HuH-7 (cell line): Measurements from ENCODE around the gene NEDD4L.
"Not testable (repeated sequence)": the region's sequence is repeated elsewhere in the genome, so short reads cannot be mapped to it uniquely, and the experiment has no call there.

Source experiments
- DNase-seq: peaks from one replicate; pipeline ENCODE4 v3.0.0; 2011; ENCODE audit warnings: low spot score

Gene NEDD4L

GRCh38 chr18:58378411-58379379, 334.7 kb downstream of the NEDD4L start:
- DNase-seq: no peak

DNA sequence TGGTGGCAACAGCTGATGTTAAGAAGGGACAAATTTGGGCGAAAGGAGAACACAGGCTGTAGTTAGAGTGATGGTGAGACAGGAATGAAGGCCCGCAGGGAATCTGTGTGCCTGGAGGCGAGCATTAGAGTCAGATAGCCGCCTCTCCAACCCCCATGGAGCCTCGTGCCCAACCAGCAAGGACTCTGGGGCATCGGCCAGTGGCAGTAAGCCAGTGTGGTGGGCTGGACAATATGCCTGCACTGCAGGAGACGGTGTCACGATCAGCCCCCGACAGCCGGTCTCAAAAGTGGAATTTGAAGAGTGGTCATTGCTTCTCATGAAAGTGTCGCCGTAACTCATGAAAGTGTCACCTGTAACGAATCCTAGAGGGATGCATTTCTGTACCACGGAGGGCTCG, 335.4 kb downstream of the NEDD4L start:
- DNase-seq: no peak

GRCh38 chr18:58380113-58380512, 336.1 kb downstream of the NEDD4L start:
- not testable (repeated sequence) for DNase-seq

DNA sequence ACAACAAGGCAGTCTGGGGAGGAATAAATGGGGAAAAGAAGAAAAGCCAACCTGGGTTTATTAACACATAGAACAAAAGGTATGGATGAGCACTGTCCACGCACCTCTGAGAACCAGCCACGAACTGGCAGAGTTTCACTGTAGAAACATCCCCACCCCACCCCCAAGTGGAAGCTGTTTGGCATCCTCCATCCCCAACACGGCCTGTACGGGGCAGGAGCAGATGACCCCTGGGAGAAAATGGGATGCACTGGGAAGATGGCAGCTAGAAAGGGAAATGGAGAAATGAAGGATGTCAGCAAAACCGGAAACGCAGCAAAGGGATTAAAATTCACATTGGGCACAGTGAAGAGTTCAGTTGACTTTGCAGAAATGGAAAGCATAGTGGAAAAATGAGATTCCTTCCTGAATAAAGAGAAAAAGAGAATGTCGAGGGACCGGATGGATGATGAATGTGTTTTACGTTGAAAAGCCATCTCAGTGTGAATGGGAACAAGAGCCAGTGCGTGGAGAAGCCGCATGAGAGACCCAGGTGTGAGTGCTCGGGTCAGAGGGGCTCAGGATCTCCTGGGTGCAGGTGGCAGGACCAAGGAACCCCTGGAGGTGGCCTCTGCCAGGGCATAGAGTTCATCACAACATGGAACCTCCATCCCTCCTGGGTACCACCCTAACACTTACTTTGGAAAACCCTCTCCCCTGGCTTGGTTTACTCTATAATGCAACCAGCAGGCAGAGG, 337.8 kb downstream of the NEDD4L start:
- DNase-seq: no peak

GRCh38 chr18:58382446-58382845, 338.4 kb downstream of the NEDD4L start:
- no peak for DNase-seq

- DNase-seq: no peak
These were observed 341.4 kb downstream of the NEDD4L start for GRCh38 chr18:58385472-58385871.

DNA sequence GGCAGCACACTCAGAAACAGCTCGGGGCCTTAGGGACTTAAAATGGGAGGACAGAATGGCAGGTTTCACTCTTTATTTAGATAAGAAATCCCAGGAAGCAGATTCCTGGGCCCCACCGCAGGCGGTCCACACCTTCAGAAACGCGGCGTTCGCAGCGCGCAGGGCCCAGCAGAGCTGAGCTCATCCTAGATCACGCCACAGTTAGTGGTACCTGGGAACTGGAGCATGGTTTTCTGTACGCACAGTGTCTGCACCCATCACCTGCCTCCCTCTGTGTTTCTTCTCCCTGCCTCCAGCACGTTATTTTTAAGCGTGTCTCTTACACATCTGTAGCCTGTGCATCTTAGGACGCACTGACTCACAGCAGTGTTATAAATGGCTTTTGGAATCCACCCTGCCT, 342.8 kb downstream of the NEDD4L start:
- no peak for DNase-seq

DNA sequence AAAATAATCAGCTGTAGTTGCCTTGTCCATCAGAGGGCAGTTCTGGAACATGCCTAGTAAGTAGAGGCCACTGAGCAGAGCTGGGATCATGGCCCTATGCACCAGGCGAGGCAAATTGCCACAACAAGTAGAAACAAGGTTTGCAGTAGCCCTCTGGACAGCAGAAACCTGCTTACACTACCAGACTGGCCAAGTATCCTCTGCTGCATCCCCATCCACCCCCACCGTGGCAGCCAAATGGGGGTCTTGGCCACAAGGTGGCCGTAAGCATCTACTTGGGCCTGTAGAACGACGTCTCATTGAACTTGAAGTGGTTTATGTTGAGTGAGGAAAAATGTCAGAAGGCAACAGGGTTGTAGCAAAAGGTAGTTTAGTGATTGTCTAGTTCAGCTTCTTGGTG, 343.7 kb downstream of the NEDD4L start:
- no peak for DNase-seq

DNA sequence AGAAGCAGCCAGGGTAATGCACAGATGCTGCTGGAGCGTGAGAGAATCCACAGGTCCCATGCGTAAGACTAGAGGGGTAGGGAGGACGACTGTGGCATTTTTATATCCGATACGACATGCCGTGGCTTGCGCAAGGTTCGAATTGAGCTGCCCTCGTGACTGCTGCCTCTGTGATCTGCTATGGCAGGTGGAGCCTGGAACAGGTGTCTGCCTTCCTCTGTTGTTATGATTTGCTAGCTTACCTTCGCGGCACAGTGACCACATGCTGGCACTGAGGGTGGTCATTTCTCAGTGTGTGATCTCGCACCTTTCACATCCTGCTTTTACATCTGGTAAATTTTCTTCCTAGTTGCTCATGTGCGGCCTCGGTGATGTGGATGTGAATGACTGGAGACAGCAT, 344.7 kb downstream of the NEDD4L start:
- no peak for DNase-seq

DNA sequence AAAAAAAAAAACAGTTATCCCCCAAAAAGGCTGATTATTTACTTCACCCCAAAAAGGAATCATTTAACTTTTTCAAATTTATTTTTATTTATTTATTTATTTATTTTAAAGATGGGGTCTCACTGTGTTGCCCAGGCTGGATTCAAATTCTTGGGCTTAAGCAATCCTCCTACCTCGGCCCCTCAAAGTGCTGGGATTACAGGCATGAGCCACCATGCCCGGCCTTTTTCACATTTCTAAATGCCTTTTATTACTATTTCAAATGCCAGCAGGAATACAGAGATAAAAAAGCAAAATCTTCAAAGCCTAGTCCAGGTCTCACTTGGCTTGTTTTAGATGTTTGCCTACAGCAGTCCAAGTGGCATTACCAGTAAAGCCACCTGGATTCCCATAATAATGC, 345.7 kb downstream of the NEDD4L start:
- no peak for DNase-seq

GRCh38 chr18:58390399-58390798, 346.4 kb downstream of the NEDD4L start:
- DNase-seq: no peak

DNA sequence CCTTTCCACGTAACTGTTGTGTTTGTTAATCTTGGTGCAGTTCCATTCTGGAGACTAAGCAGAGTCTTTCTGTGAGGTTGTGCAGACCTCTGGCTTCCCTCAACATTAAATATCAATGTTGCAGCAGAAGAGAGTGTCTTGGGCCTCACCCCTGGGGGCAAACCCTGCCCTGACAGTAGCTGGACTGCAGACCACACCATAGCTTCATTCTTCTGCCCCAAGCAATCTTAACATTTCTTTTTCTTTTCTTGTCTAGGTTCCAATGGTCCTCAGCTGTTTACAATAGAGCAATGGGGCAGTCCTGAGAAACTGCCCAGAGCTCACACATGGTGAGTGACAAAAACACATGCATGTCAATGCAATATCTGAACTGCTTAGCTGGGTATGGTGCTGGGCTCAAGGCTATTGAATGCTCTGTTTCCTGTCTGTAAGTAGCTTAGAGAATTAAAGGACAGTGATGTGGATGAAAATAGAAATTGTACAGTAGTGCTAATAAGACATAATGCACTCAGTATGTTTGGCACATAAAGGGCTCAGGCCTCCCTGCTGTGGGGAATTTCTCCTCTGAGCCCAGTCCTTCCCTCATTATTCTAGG, 347.3 kb downstream of the NEDD4L start:
- DNase-seq: no peak

- no peak for DNase-seq
These were observed 347.9 kb downstream of the NEDD4L start for GRCh38 chr18:58391932-58392323.

GRCh38 chr18:58392324-58393000, 348.4 kb downstream of the NEDD4L start:
- DNase-seq: no peak

- no peak for DNase-seq
These were observed 349.3 kb downstream of the NEDD4L start for GRCh38 chr18:58393295-58393694.

DNA sequence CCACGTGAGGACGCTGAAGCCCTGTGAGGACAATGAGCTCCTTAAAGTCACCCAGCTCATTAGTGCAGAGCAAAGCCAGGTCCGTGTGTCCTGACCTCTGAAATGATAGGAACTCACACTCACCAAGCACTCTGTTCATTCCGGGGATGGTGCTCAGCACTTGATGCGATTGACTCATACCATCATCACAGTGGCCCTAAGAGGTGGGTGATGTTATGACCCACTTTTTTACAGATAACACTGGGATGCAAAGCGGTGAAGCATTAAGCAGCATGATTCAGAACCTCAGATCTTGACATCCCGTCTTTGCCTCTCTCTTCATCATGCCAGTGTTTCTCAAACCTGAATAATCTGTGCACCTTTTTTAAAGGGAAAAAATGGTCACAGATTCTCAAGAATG, 350.0 kb downstream of the NEDD4L start:
- DNase-seq: no peak

DNA sequence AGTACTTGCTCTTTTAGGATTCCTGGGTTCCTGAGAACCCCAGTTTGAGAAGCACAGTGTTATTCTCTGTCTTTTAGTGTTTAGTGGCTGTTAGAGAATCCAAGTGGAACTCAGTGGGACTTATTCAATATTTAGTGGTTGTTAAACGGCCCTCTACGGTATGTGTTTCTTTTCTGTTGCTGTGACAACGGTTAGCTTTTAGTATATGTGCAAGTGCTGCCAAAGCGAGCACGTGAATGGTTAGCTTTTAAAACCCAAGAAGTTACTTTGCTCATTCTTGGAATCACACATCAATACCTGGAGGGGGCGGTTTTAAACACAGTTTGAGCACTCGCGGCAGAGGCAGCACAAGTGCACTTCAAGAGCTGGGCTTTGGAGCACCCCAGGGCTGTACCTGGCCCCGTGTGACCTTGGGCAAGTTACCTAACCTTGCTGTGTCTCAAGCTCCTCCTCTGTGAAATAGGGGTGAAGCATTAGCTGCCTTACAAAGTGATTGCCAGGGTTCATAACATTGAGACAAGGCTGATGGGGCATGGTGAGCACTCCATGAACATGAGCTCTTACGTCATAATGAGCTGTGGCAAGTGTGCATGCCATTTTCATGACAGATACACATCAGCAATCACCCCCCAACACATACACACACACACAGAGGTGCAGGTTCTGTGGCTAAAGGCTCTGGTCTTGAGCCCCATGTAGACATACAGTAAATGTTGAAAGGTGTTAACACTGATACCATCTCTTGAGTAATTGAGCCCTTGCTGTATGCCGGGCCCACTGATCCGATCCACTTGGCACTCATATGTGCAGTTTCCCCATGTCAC, 350.8 kb downstream of the NEDD4L start:
- DNase-seq: no peak

- no peak for DNase-seq
These were observed 352.1 kb downstream of the NEDD4L start for GRCh38 chr18:58396144-58396543.

- DNase-seq: no peak
These were observed 352.9 kb downstream of the NEDD4L start for GRCh38 chr18:58396966-58397365.

DNA sequence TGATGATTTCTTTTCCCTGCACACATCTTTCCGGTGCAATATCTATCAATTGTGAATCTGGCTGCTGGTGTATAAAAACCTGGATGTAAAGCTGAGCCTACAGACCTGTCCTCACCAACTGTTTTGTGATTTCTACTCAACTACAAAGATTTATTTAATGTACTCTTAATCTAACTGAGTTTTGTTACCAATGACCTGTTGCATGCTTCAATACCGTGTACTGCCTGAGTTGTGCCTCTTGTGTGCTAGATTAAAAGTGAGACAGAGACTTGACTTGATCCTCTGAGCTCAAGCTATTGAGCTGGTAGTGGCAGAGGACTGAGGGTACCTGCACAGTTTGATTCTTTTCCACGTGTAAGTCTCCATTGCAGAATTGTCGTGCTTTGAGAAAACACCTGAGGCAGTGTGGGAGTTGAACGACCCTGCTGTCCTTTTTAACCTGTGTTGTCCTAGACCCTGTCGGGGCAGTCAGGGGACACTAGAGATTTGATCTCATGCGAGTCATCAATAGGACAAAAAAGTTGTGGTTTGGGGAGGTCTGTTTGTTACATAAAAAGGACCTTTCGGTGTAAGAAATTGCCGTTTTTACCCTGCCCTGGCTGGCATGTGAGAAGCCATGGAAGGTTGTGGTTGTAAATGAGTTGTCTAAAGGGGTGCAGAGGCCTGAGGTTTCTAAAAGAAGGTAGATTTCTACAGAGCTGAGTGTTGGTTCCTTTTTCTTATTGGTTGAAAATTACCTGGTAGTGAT, 353.5 kb downstream of the NEDD4L start:
- no peak for DNase-seq
